GM23338 (cell line): ENCODE measurements around the gene R3HCC1L. TPM values are rescaled to one million over a fixed set of nuclear protein-coding genes. Genes with fewer than 3 reads are reported as not detected.

Experiments
- polyA plus RNA-seq: library from polyadenylated mRNA; unstranded; fragments of >200 nt; fragmentation: Nextera tagmentation; extraction: Ambion mirVana; gene quantifications from 2 replicates; pipeline ENCODE4 v1.2.1, GENCODE V29; 2016
- total RNA-seq: library from RNA; depleted of rRNA; stranded (reverse); fragments of >200 nt; shearing (Covaris generic); gene quantifications from 2 replicates; pipeline ENCODE4 v1.2.3, GENCODE V29; 2014; rRNA removed
- TF ChIP-seq, protein P1 (sequence below): IDR thresholded peaks from one replicate; pipeline ENCODE4 v1.6.1; 2018; ENCODE audit warnings: antibody characterized with exemption; ENCODE audit not compliant: unreplicated experiment

R3HCC1L gene
- total and polyA plus RNA-seq, 2 experiments from 2014 or later = 9.3 to 15.8 TPM

GRCh38 chr10:98294270-98294627, 159.8 kb downstream of the R3HCC1L start (continued):
- TF ChIP-seq, protein P1, sequence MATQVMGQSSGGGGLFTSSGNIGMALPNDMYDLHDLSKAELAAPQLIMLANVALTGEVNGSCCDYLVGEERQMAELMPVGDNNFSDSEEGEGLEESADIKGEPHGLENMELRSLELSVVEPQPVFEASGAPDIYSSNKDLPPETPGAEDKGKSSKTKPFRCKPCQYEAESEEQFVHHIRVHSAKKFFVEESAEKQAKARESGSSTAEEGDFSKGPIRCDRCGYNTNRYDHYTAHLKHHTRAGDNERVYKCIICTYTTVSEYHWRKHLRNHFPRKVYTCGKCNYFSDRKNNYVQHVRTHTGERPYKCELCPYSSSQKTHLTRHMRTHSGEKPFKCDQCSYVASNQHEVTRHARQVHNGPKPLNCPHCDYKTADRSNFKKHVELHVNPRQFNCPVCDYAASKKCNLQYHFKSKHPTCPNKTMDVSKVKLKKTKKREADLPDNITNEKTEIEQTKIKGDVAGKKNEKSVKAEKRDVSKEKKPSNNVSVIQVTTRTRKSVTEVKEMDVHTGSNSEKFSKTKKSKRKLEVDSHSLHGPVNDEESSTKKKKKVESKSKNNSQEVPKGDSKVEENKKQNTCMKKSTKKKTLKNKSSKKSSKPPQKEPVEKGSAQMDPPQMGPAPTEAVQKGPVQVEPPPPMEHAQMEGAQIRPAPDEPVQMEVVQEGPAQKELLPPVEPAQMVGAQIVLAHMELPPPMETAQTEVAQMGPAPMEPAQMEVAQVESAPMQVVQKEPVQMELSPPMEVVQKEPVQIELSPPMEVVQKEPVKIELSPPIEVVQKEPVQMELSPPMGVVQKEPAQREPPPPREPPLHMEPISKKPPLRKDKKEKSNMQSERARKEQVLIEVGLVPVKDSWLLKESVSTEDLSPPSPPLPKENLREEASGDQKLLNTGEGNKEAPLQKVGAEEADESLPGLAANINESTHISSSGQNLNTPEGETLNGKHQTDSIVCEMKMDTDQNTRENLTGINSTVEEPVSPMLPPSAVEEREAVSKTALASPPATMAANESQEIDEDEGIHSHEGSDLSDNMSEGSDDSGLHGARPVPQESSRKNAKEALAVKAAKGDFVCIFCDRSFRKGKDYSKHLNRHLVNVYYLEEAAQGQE = no peak

Other genes with a start within 250 kb of the R3HCC1L start
- gene CRTAC1, start 104.0 kb upstream of the R3HCC1L start, total RNA-seq = 0.74 and 1.2 TPM in 2 replicates
- gene CRTAC1, start 104.0 kb upstream of the R3HCC1L start, polyA plus RNA-seq = 0.47 and 0.63 TPM in 2 replicates
- gene LOXL4, start 133.5 kb downstream of the R3HCC1L start, total RNA-seq = 0.23 and 0.38 TPM in 2 replicates
- gene LOXL4, start 133.5 kb downstream of the R3HCC1L start, polyA plus RNA-seq = 0.16 and 0.21 TPM in 2 replicates